GM21367 (cell line): Measurements from ENCODE around the gene ANKMY1.
A peak's percentile ranks its signal among the peaks of the same experiment; 100 is the strongest.

Source experiments
- ATAC-seq: cut with Tn5 transposase; IDR thresholded peaks from one replicate; pipeline ENCODE4 v1.9.1; 2021; ENCODE audit not compliant: unreplicated experiment

The ANKMY1 gene

DNA sequence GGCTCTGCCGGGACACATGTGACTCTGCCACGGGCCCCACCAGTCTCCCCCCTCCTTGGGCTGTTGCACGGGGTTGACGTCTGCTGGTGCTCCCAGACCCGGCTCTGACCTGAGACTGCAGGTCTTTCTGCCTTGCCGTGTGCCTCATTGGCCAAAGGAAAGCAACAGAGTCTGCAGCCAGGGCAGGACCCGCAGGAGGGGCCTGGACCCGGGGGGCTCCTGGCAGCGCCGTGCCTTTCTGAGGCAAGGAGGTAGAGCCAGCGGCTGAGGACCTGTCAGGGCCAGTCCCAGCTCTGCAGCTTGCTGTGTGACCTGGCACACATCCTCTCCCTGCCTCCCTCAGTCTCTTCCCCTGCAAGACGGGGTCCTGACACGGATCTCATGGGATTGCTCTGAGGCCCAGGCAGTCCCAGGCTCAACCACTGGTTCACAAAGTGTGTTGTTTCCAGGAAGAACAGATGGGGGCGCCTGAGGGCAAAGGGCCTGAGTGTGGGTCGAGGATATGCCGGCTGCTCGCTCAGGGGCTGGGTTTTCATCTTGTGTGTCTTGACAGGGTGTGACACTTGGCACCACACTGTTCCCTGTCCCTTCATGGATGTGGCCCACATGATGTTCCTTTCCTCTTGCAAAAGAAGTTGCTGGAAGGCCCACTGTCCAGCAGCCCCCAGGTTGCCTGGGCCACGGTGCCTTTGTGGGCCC is 37.7 kb upstream of the ANKMY1 start:
- no peak for ATAC-seq

DNA sequence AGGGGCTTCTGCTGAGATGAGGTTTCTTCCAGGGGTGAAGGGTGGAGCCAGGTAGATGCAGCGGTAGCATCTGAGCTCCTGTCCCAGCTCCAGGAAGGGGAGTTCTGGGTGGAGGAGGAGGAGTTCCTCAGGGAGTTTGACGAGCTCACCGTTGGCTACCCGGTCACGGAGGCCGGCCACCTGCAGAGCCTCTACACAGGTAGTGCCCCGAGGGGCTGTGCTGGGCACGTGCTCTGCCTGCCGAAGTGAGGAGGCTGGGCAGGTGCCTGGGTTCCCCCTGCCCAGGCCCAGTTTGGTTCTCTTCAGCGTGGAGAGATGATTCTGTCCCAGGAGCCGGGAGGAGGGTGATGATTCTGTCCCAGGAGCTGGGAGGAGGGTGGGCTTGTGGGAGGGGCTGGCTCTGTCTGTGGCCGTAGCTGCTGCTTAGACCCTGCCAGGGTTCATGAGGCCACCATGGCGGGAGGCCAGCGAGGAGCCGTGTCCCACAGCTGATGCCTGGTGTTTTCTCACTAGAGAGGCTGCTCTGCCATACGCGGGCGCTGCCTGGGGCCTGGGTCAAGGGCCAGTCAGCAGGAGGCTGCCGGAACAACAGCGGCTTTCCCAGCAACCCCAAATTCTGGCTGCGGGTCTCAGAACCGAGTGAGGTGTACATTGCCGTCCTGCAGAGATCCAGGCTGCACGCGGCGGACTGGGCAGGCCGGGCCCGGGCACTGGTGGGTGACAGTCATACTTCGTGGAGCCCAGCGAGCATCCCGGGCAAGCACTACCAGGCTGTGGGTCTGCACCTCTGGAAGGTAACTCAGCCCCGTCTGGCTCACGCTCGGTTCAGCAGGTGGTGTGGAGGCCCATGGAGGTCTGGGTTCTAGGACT is 37.0 kb upstream of the ANKMY1 start:
- ATAC-seq = no peak

DNA sequence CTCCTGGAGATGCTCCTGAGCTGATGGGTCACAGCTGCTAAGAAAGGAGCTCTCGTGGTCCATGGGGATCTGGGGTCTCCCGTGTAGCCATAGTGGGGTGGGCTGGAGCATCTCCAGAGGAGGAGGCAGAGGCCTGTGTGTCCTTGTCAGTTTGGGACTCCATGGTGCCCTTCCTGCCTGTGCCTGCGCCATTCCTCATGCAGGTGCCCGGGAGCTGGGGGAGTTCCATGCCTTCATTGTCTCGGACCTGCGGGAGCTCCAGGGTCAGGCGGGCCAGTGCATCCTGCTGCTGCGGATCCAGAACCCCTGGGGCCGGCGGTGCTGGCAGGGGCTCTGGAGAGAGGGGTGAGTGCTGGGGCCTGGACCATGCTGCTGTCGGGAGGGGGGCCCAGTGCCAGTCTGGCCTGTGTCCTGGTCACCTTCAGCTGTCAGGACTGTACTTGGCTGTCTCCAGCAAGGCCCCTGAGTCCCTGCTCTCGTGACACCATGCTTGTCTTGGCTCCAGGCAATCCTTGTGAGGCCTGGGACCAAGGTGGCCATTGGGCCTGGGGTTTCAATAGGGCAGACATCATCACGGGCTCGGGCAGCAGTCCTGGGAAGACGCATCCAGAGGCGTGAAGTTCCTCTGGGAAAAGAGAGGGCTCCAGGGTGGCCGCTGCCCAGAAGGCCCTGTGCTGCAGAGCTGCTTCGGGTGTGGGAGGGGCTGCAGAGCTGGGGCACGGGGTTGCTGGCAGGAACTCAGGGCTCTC is 36.1 kb upstream of the ANKMY1 start:
- ATAC-seq = no peak

DNA sequence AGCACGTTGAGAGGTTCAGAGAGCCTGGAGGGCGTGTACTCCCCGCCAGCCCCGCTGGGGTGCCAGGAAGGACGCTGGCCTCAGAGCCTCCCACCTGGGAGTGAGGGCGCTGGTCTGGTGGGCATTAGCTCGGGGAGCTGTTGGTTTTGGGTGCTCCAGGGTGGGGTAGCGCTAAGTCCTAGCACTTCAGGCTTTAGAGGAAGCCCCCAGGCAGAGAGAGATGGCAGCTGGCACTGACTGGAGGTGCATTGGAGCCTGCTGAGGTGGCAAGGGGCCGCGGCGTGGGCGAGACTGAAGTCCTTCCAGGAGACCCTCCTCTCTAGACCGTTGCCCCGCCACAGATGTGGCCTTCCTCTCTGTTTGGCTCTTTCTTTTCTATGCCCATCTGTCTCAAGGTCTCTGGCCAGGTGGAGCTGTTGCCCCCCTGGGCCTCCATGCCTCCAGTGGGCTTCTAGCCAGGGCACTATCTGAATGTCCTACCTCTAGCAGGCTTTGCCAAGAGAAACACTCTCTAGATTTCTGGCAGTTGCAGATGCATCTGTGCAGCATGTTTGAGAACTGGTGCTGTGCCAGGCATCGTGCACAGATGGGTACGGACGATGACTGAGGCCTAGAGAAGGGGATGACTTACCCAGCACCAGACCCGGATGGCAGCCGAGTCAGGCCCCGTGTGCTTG is 35.4 kb upstream of the ANKMY1 start:
- ATAC-seq = no peak

DNA sequence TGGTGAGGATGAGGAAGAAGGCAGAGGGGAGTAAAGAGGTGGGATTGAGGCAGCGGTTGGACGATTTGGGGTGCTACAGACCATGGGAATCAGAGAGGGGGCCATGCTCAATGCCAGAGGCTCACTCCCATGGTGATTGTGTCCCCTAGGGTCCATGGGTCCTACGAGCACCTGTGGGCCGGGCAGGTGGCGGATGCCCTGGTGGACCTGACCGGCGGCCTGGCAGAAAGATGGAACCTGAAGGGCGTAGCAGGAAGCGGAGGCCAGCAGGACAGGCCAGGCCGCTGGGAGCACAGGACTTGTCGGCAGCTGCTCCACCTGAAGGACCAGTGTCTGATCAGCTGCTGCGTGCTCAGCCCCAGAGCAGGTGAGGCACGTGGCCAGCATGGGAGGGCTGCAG is 34.0 kb upstream of the ANKMY1 start:
- ATAC-seq = no peak

DNA sequence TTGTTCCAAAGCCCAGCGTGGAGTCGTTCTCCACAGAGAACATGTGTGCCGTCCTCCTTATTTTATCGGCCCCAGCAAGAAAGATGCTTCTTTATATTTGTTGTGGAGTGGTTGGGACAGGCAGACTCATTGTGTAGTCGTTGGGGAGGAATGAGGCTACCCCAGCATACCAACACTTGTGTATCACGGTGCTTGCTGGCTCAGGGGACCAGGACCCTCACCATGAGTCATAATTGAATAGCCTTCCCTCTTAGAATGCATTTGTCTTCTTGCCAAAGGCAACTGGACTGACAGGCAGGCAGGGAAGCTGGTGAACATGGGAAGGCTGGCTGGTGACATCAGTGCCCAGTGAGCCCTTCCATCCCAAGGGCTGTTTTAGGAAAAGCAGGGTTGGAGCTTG is 33.4 kb upstream of the ANKMY1 start:
- no peak for ATAC-seq

DNA sequence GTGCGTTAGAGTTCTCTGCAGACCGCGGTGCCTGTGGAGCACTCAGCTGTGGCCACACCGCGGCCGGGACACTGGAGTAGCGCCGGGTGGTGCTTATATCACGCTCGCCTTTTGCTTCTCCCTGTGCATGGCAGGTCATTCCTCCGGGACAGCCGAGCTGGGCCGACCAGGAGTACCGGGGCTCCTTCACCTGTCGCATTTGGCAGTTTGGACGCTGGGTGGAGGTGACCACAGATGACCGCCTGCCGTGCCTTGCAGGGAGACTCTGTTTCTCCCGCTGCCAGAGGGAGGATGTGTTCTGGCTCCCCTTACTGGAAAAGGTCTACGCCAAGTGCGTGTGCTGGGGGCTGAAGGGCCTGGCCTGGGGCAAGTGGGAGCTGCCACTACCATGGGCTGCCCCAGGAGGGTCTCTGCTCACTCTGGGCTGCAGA is 32.9 kb upstream of the ANKMY1 start:
- no peak for ATAC-seq

DNA sequence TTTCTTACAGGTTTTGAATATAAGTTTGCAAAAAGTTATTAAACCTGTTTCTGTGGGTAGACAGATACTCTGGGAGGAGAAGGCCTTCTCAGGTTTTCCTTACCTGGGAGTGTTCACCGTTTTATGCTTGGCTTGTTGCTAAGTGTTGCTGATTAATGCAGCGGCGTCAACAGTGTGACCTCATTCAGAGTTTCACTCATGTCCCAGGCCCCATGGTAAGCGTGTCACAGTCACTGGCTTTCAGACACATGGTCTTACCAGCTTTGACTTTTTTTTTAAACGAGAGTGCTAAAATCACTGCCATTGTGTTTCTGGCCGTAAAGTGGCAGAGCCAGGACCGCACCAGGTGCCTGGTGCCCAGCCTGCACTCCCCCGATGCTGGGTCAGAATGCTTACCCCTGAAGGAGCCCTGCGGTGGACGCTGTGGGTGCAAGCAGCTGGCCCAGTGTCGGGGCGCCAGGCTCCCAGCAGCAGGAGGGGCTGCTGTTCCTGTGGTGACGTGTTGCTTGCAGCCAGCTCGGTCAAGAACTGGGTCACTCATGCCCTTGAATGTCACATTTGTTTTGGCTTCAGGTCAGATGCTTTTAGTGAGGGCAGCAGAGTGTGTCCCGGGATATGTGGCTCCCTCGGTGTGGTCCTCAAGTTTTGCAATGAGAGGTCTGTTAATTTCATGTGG is 32.2 kb upstream of the ANKMY1 start:
- no peak for ATAC-seq

DNA sequence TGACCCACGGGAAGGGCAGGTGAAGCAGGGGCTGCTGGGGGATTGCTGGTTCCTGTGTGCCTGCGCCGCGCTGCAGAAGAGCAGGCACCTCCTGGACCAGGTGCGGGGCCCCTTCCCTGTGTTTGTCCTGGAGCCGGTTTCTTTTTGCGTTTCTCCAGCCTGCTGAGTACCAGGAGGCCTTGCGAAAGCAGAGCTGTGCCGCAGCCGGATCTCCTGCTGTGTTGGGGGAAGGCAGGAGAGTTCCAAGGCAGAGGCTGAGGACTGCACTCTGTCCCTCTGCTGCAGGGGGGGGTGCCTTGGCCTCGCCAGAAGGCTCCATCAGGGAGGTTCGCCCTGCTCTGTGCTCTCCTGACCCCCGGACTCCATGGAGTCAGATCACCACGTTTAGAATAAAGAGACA is 31.6 kb upstream of the ANKMY1 start:
- no peak for ATAC-seq

DNA sequence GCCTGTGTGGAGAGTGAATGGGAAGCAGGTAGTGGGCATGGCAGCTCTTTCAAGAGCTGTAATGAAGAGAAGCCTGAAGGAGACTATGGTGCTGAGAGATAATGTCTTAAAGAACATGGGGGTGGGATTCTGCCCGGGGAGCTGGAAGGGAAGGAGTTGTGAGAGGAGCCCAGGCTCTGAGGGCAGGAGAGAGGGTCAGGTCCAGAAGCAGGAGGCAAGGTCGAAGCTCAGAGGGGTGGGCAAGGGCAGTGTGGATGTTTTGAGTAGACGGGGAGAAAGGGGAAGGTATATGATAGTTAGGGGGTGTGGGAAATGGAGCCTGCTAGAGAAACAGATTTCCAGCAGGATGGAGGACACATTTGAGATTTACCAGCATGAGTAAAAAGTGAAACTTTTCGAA is 30.9 kb upstream of the ANKMY1 start:
- no peak for ATAC-seq

DNA sequence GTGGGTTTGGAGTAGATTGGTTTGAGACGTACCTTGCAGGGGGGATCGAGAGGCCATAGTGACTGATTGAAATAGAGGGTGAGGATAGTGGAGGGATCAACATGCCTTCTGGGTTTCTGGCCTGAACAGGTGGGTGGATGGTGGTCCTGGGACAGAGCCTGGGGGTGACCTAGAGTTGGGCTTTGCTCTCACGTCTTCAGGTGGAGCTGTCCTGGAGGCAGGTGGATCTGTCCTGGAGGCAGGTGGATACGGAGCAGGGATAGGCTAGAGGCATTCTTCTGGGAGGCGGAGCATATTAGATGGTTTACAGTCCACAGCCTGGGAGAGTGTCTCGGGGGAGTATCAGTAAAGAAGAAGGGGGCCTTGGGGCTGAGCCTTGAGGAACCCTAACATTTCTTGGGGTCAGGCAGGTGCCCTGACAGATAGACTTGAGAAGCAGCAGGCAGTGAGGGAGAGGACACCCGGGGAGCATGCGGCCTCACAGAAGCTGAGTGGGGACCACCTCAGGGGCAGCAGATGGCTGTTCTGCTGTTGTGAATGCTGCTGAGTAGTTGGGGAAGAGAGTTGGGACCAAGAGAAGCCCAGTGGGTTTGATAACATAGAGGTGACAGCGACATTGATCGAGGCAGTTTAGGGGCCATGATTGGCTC is 30.3 kb upstream of the ANKMY1 start:
- ATAC-seq = no peak

DNA sequence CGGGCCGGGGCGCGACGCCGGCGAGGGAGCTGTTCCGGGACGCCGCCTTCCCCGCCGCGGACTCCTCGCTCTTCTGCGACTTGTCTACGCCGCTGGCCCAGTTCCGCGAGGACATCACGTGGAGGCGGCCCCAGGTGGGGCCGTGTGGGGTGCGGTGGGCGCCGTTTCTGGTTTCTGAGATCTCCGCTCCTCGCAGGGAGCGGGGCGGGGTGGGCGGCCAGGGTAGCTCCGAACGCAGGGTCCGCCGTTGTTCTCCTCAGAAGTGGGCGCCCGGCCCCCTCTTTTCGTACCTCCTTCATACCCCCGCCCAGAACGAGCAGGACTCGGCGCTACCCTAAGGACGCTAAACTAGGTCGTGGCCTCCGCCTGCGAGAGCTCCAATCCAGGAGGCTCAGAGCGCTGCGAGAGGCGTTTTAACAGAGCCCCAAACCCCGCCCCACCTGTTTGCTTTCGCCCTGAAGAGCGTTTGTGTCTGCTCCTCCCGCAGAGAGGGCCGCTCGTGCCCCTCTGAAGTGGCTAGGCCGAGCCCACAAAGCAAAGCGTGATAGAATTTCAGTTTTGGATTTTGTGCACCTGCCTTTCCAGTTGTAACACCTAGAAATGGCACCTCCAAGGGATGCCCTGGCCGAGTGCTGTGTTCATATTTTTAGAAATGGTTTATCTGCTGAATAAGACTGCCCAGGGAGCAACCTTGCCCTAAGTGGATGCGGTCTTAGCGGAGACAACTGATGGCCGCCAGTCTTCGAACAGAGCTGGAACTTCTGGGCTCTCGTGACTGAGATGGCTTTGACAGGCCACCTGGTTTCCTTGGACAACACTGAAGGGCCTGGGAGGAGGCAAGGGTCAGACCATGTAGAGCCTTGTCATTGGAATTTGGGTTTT is 29.4 kb upstream of the ANKMY1 start:
- ATAC-seq = no peak

DNA sequence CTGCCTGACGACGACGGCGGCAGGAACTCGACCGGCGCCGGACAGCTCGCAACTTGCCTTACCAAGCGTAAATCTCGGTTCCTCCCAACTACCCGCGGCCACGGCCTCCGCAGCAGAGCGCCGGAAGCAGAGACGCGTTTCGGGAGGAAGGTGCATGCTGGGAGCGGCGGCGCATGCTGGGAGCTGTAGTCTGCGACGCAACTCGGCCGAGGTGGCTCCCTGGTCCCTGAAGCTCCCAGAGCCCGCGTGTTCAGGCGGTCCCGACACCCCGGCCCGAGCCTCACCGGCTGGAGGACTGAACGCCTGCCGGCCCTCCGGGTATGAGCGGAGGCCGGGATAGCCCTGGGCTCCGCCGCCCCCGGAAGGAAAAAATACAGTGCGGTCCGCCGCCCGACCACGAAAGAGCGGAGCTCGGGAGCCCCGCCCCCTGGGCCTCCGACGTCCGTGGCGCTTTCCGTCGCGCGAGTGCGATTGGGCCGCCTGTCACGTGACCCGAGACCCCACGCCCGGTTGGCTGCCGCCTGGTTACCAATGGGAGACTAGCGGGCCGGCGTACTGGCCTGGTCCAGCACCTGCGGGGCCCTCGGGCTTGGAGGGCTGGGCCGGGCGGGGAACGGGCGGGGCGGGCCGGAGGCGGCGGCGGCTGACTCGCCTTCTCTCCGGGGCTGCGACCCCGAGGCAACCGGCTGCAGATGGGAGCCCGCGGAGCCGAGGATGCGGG is 28.6 kb upstream of the ANKMY1 start, which contains the start of gene CAPN10:
Gene CAPN10, plus strand, starts transcription at position 537 of the 721 bp plus-strand sequence. Its CDS starts 178 bp downstream, at position 715.
- ATAC-seq = peak; percentile 46

DNA sequence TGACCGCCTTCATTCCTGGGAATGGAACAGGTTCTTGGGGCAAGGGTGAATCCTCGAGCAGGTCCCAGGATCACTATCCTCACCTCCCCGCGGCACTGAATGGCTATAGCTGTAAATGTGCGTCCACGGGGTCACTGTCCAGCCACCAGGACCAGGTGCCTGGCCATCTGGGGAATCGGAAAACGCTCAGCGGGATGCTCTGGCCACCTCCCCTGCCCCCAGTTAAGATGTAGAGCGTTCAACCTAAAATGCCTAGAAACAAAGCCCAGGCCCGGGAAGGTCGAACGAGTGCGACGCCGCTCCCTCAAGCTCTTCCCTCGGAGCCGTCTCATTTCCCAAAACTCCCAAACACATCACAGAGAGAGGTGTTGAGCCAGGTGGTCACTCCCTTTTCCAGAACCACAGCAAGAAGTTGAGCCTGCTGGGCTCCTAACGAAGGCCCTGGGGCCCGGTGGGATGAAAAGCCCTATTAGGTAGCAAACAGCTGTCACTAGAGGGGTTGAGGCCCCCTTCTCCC is 28.0 kb upstream of the ANKMY1 start:
- ATAC-seq = no peak

DNA sequence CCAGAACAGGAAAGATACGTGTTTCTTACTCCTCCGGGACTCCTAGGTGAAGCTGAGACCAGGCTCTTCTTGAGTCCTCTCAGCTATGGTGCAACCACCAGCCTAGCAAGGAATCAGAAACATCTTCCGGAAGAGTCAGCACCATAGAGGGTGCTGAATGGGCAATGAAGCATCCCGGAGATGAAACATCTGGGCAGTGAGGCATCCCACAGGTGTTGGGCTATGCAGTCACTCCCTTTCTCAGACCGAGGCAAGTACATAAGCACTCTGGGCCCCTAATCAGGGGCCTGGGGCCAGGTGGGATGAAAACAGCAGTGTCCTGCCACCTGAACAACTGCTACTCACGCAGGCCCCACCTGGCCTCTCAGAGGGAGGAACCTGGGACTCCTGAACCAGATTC is 27.3 kb upstream of the ANKMY1 start:
- ATAC-seq = peak; percentile 18

DNA sequence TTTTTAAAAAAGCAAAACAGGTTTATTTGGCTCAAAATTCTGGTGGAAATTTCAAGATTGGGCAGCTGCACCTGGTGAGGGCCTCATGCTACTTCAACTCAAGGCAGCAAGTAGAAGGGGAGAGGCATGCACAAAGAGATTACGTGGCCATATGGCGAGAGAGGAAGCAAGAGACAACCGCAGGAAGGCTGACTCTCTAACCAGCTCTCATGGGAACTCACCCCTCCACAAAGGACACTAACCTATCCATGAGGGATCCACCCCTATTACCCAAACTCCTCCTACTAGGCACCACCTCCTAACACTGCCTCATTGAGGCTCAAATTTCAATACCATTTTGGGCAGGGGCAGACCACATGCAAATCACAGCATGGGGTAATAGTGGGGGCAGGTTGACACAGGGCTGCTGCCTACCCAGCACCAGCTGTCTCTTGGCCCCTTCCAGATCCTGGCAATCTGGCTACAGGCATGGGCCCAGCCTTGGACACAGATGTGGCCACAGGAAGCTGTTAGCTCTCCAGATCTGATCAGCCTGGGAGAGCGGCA is 26.8 kb upstream of the ANKMY1 start:
- peak; percentile 60 for ATAC-seq

DNA sequence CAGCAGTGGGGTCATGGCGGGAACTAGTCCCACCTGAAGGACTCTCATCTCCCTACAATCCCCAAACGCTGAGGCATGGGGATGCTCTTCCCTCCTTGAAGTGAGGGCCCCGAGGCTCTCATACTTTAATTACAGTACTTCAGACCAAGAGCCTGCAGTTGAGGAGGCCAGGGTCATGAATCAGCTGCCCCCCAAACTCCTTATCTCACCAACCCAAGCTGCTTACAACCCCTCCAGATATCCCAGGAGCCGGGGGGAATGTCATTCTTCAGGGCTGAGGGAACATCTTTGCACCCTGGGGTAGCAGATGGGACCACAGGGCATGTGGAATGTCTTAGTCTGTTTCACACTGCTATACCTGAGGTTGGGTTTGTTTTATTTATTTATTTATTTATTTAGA is 26.0 kb upstream of the ANKMY1 start:
- ATAC-seq = no peak

DNA sequence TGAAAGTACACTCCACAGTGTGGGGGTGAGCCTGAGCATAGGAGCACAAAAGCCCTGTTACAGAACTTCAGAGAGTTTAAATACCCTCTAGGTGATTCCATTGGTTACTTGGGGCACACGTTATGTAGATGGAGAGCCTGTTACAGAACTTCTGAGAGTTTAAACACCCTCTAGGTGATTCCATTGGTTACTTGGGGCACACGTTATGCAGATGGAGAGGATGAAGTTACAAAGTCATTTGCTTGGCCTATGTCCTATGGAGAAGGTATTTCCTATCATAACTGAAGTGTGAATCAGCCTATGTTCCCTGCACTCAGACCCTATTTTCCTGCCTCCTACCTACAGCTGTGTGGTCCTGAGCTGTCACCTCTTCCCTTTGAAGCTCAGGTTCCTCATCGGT is 25.0 kb upstream of the ANKMY1 start:
- no peak for ATAC-seq
